ENCODE results near the gene SAPCD2.

SAPCD2 gene

GRCh38 chr9:137107312-137107921 lies 37.1 kb upstream of the SAPCD2 start:
- no peak for FAIRE-seq

GRCh38 chr9:137106662-137107250 lies 36.4 kb upstream of the SAPCD2 start:
- FAIRE-seq, result no peak

DNA sequence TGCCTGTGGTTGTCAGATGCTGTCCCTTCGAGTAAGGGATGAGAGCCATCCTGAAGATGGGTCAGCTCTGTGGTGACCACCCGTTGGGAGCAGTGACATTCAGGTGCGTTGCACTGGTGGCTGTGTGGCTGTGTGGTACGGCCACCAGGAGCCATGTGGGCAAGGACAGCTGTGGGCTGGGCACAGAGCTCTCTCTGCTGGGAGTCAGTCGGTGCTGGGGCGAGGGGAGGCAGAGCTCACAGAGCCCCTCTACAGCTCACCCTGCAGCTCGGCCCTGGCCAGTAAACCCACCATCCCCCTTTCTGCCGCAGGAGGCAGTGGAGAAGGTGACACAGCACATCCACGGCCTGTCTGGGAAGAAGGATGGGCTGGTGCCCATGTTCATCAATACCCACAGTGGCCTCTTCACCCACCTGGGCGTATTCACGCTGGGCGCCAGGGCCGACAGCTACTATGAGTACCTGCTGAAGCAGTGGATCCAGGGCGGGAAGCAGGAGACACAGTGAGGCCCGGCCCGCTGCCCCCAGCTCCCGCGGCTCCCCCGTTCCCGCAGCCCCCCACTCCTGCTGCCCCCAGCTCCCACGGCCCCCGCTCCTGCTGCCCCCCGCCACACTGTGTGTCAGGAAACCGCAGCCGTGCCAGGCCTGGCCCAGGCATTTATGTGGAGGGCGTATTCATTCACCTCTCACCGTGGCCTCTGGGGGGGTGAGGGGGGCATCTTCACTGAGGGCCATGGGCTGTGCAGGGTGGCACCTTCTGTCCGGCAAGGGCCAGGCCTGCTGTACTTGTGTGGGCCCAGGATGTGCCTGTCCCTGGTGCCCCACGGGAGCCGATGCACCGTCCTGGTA lies 35.7 kb upstream of the SAPCD2 start:
- FAIRE-seq, result no peak

- FAIRE-seq, result no peak
Observed at GRCh38 chr9:137103206-137103999, 33.0 kb upstream of the SAPCD2 start.

GRCh38 chr9:137099231-137099630 lies 28.9 kb upstream of the SAPCD2 start:
- no peak for FAIRE-seq

- FAIRE-seq, result no peak
Observed at GRCh38 chr9:137097761-137098462, 27.6 kb upstream of the SAPCD2 start.

- no peak for FAIRE-seq
Observed at GRCh38 chr9:137096785-137097546, 26.6 kb upstream of the SAPCD2 start.

DNA sequence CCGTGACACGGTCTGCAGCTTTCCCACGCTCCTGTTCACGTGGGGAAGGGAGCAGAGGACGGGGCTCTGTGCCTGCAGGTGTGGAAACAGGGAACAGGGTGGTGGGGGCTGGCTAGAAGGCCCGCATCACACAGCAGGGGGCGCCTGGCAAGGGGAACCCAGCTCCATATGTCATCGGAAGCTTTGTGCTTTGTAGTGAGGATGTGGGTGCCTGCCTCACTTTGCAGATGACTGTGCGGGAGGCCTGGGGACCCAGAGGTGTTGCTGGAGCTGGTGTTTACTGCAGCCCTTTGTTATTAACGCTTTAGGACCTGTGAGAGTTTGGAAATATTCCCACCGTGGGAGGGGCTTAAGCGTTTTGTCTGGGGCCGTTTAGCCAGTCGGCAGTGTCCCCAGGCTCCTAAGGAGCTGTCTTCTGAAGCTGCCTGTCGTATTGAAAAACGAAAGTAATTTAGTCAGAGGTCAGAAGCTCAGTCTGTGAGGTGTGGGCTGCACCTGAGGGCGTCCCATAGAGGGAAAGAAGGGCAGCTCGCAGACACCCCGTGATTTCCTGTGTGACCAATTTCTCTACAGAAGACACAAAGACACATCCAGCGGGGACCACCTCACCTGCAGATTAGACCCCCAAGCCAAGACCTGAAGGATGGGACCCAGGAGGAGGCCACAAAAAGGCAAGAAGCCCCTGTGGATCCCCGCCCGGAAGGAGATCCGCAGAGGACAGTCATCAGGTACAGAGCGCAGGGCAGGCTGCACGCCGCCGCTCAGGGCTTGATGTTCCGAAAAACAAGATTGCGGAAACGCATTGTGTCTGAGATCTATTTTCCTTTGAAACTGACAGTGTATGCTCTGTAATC lies 25.5 kb upstream of the SAPCD2 start:
- no peak for FAIRE-seq

- FAIRE-seq, result no peak
Observed at GRCh38 chr9:137089232-137089947, 19.0 kb upstream of the SAPCD2 start.

GRCh38 chr9:137088121-137088520 lies 17.8 kb upstream of the SAPCD2 start:
- FAIRE-seq, result no peak

GRCh38 chr9:137087409-137087925 lies 17.1 kb upstream of the SAPCD2 start:
- no peak for FAIRE-seq

DNA sequence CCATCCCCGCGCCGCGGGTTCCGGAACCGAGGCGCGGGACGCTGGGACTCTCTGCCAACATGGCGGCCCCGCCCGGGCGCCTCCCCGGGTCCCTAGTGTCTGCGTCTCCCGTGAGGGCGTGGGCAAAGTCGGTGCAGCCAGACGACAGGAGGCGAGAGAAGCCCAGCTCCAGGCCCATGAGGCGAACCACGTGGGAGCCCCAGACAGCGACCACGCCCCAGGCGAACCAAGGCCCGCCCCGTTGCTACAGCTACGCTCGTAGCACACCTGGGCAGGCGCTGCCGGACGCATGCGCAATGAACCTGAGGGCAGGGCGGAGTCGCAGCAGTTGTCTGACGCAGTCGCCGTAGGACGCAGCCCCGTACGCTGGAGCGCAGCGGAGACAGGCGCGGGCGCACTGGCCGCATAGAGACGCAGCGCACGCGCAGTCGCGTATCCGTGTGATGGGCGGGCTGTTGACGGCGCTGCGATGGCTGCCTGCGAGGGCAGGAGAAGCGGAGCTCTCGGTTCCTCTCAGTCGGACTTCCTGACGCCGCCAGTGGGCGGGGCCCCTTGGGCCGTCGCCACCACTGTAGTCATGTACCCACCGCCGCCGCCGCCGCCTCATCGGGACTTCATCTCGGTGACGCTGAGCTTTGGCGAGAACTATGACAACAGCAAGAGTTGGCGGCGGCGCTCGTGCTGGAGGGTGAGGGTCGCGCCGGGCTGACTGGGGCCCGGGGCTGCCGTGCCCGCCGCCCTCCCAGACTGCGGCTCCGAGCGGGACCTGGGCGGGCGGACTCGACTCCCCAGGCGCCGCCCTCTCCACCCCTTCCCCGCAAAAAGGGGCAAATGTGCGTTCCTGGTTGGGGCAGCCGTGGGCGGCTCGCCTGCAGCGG lies 16.4 kb upstream of the SAPCD2 start, which contains the start of gene MAN1B1:
Gene MAN1B1 (plus strand): TSS at position 455 of the 878 bp plus-strand sequence. CDS start 15 bp downstream, at position 470.
- FAIRE-seq, result peak; percentile 96

DNA sequence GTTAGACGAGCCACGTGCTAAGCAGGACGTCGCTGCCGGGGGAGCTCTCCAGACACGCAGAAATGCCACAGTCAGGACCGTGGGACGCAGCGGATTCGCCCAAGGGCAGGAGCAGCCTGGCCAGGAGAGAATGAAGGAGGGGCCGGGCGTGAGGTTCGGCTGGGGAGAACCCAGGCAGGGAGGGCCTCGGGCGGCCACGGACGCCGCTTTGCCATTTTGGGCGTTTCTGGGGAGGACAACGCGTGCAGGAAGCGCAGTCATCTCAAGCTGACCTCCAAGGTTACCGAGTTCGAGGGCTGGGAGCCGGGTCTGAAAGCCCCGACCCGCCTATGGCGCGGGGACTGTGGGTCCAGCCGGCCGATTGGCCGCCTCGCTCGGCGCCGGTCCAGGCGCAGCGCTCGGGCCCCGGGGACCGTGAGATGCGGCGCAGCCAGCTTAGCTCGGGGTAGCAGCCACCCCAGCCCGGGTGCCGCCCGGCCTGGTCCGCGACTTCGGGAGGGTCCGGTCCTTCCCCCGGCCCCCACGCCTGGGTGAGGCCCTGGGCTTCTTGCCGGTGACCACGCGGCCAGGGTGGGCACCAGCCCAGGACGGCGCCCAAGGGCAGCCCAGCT lies 15.7 kb upstream of the SAPCD2 start:
- no peak for FAIRE-seq

DNA sequence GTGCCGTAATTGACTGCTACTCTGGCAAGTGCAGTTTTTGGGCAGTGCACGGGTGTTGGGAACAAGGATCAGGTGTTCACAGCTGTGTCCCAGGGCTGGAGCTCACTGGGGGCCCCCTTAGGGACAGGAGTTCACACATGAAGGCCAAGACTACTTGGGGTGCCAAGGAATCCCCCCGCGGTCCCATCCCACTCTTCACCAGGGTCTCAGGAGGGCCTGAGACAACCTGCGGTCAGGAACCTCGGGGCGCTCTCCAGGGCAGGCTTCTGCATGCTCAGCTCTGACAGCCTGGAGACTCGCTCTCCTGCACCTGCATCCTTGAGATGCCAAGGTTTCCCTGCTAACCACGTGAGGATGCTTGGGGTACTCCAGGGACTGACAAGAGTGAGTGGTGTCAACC lies 14.2 kb upstream of the SAPCD2 start:
- no peak for FAIRE-seq

GRCh38 chr9:137083394-137084004 lies 13.1 kb upstream of the SAPCD2 start:
- peak; percentile 93 for FAIRE-seq

DNA sequence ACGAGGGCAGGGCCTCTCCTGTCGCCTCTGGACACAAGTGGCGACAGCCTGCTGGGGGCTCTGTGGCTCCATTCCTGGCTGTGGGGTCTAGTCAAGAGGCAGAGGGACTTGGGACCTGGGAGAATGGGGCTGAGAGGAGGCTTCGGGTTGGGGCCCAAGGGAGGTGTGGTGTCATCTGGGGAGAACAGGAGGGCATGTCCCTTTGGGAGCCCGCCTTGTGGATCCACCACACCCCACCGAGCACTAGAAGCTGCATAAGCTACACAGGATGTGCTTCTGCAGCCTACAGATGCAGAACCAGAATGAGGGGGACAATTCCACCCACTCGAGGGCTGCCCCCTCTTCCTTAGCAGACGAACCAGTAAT lies 12.6 kb upstream of the SAPCD2 start:
- no peak for FAIRE-seq

GRCh38 chr9:137082222-137082924 lies 12.0 kb upstream of the SAPCD2 start:
- no peak for FAIRE-seq

All from G401.6 (cell line).